HUES64 (cell line): ENCODE measurements around the gene NAB1.

Experiments
- H3K27ac ChIP-seq: 2 replicates; pipeline ENCODE4 v1.7.0; 2013; ENCODE audit warnings: low read depth, low read length, inconsistent platforms
- H3K27me3 ChIP-seq: 2 replicates; pipeline ENCODE4 v1.6.1; 2013; ENCODE audit warnings: mild to moderate bottlenecking, low read length; ENCODE audit not compliant: insufficient read depth
- H3K36me3 ChIP-seq: 2 replicates; pipeline ENCODE4 v1.6.1; 2013; ENCODE audit warnings: mild to moderate bottlenecking, low read length; ENCODE audit not compliant: insufficient read depth
- H3K4me1 ChIP-seq: 2 replicates; pipeline ENCODE4 v1.6.1; 2013; ENCODE audit warnings: mild to moderate bottlenecking, low read length, moderate library complexity; ENCODE audit not compliant: insufficient read depth
- H3K4me3 ChIP-seq: 2 replicates; pipeline ENCODE4 v1.5.1; 2013; ENCODE audit warnings: mild to moderate bottlenecking, low read length, moderate library complexity
- H3K9ac ChIP-seq: 2 replicates; pipeline ENCODE4 v1.6.1; 2013; ENCODE audit warnings: mild to moderate bottlenecking, low read depth, low read length
- H3K9me3 ChIP-seq: 2 replicates; pipeline ENCODE4 v1.6.1; 2013; ENCODE audit warnings: low read depth, low read length; ENCODE audit not compliant: insufficient read depth
- WGBS: fragments of 150-250, 120-280 bp; methylation state at CpG from one replicate; pipeline ENCODE4 v1.1.7; 2013; ENCODE audit warnings: missing lambda C conversion rate; 5-methylcytosine and 5-hydroxymethylcytosine counted together

NAB1 gene

DNA sequence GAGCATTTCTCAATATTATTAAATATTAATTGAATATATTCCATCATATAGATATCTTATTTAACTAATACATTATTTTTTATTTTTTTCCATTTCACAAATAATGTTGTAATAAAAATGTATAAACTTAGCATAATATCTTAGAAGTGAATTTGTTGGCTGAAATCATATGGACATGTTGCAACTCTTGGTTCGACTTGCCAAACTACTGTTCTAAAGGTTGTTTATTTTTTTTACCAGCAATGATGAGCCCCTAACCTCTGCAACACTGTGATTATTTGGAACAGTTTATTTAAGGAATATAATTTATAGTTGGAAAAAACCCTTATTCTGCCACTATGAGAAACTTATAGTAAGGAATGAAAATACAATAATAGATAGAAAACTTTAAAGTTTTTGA lies 8.8 kb upstream of the NAB1 start:
- Histone ChIP-seq H3K9me3 (no peaks in the 10 kb centered on the region), H3K4me3 (no peak overlapping the region), H3K27ac (no peak overlapping the region), H3K4me1 (peaks cover 5% of the 10 kb centered on the region; the same call in 1 of the 2 replicates), H3K27me3 (no peaks in the 10 kb centered on the region), H3K9ac (no peak overlapping the region), H3K36me3 (no peaks in the 10 kb centered on the region)
- WGBS = 100% methylated on average over 1 of the region's 1 CpG

- Histone ChIP-seq H3K4me1 (peaks cover 8% of the 10 kb centered on the region; the same call in 1 of the 2 replicates), H3K36me3 (no peaks in the 10 kb centered on the region), H3K9me3 (no peaks in the 10 kb centered on the region), H3K27me3 (0 out of 2 replicates have a peak, but pooled peaks cover under 1% of the 10 kb centered on the region), H3K4me3 (no peak overlapping the region), H3K27ac (no peak overlapping the region), H3K9ac (no peak overlapping the region)
- WGBS = 100% methylated on average over 2 of the region's 3 CpGs
Measured at GRCh38 chr2:190641469-190641868, 7.4 kb upstream of the NAB1 start.

DNA sequence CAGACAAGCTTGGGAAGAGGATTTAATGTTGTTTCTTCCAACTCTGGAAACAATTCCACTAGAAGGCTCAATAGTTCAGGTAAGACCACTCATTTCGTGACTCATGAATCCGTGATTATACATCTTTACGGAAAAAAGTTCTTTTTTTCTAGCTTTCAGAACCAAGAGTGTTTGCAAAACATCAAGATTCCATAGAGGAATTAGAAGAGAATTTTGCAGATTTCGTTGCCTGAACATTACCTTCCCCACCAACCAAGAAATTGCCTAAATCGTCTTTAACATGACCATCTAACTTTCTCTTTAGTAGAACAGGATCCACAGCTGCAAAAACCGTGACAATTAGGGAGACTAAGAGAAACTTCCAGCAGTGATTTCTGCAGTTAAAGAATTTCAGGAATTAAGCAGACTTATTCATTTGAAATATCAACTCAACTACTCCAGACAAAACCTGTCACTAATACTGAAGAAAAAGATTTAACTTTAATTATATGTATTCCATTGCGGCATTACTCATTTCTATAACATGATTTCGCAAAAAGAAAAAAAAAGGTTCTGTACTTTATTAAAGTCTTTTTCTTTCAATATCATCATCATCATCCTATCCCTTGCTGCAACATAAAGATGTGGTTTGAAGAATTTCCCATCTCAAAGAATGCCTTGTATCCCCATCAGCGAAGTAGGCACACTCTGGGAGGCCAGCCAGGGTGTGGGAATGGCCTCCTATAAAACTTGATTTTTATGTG lies 1.9 kb upstream of the NAB1 start:
- Histone ChIP-seq H3K9me3 (no peaks in the 10 kb centered on the region), H3K9ac (no peak overlapping the region), H3K4me3 (peak overlapping the region; percentile 2; the same call in 1 of the 2 replicates), H3K4me1 (peaks cover 22% of the 10 kb centered on the region), H3K27ac (no peak overlapping the region), H3K27me3 (peaks cover 36% of the 10 kb centered on the region), H3K36me3 (no peaks in the 10 kb centered on the region)
- WGBS = 68% methylated on average over 7 of the region's 9 CpGs

DNA sequence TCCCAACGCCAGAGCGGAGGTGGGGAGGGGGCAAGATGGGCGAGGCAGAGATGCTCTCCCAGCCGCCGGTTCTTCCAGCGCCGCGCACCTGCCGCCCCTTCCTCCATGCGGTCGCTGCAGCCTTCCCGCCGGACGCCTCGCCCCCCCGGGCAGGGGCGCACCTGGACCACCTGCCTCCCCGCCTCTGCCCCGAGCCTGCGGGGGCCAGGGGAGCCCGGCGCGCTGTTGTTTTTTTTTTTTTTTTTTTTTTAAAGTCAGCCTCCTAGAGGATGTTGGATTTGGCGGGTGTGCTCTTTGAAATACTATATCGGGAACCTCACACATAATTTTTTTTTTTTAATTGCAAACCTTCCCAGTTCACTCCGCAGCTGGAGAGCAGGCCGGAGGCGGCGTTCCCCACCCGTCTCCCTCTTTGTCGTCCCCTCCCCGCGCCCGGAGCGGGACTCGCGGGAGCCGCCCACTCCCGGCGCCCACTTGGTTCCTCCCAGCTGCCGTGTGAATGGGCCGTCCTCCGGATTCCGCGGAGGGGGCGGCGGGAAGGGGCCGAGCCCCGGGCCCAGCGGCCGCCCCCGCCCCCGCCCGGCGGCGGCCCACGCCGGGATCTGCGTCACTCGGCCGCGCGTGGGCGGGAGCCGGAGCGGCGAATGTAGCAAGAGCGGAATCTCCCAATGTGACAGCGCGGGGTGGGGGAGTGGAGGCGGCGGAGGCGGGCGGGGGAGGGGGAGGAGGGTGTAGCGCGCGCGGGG lies 421 bp upstream of the NAB1 start:
- Histone ChIP-seq H3K36me3 (no peaks in the 10 kb centered on the region), H3K9me3 (no peaks in the 10 kb centered on the region), H3K9ac (peak overlapping the region; percentile 75), H3K4me3 (peak overlapping the region; percentile 83), H3K27ac (no peak overlapping the region), H3K4me1 (peaks cover 22% of the 10 kb centered on the region), H3K27me3 (peaks cover 36% of the 10 kb centered on the region)
- under 1% methylated on average over 62 of the region's 78 CpGs for WGBS

GRCh38 chr2:190649798-190650390 lies 1.0 kb downstream of the NAB1 start:
- H3K9me3 ChIP-seq = no peaks in the 10 kb centered on the region
- peak overlapping the region; percentile 85 for H3K9ac ChIP-seq
- H3K27ac ChIP-seq = peak overlapping the region; percentile 57
- H3K4me1 ChIP-seq = peaks cover 22% of the 10 kb centered on the region
- peak overlapping the region; percentile 76 for H3K4me3 ChIP-seq
- H3K27me3 ChIP-seq = peaks cover 36% of the 10 kb centered on the region
- H3K36me3 ChIP-seq = no peaks in the 10 kb centered on the region
- WGBS = 3% methylated on average over 15 of the region's 15 CpGs

DNA sequence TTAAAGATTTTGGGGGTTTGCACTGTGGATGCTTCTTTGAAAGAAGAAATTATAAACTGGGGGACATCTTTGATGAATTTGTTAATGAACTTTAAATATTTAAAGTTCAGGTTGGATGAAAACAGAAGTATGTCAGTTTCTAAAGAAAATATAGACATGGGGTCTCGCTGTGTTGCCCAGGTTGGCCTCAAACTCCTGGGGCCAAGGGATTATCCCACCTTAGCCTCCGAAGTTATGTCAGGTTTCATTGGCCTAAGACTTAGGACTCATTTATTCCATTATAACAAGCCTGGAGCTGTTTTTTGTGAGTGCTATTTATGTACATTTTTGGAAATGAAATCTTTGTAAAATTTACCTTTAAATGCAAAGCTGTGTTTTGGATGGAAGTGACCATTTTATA lies 2.5 kb downstream of the NAB1 start:
- Histone ChIP-seq H3K9ac (no peak overlapping the region), H3K4me1 (peaks cover 18% of the 10 kb centered on the region)
- WGBS = 91% methylated on average over 2 of the region's 2 CpGs

GRCh38 chr2:190653231-190653630 lies 4.3 kb downstream of the NAB1 start:
- H3K9ac ChIP-seq = no peak overlapping the region

More for the DNA sequence above, 2.5 kb downstream of the NAB1 start:
- H3K36me3 ChIP-seq = no peaks in the 10 kb centered on the region
- H3K4me3 ChIP-seq = no peak overlapping the region
- no peak overlapping the region for H3K27ac ChIP-seq
- H3K9me3 ChIP-seq = no peaks in the 10 kb centered on the region
- H3K27me3 ChIP-seq = peaks cover 35% of the 10 kb centered on the region

GRCh38 chr2:190653931-190654330 lies 5.0 kb downstream of the NAB1 start:
- no peaks in the 10 kb centered on the region for H3K9me3 ChIP-seq
- no peak overlapping the region for H3K4me3 ChIP-seq
- no peak overlapping the region for H3K9ac ChIP-seq
- peaks cover 18% of the 10 kb centered on the region for H3K27me3 ChIP-seq
- no peak overlapping the region for H3K27ac ChIP-seq
- H3K36me3 ChIP-seq = no peaks in the 10 kb centered on the region
- H3K4me1 ChIP-seq = peaks cover 18% of the 10 kb centered on the region

More at GRCh38 chr2:190653231-190653630, 4.3 kb downstream of the NAB1 start:
- WGBS = 88% methylated on average over 1 of the region's 1 CpG
- Histone ChIP-seq H3K36me3 (no peaks in the 10 kb centered on the region), H3K4me1 (peaks cover 18% of the 10 kb centered on the region), H3K27me3 (peaks cover 18% of the 10 kb centered on the region), H3K27ac (no peak overlapping the region), H3K9me3 (no peaks in the 10 kb centered on the region), H3K4me3 (no peak overlapping the region)

GRCh38 chr2:190655113-190655512 lies 6.2 kb downstream of the NAB1 start:
- WGBS = 65% methylated on average over 1 of the region's 1 CpG

DNA sequence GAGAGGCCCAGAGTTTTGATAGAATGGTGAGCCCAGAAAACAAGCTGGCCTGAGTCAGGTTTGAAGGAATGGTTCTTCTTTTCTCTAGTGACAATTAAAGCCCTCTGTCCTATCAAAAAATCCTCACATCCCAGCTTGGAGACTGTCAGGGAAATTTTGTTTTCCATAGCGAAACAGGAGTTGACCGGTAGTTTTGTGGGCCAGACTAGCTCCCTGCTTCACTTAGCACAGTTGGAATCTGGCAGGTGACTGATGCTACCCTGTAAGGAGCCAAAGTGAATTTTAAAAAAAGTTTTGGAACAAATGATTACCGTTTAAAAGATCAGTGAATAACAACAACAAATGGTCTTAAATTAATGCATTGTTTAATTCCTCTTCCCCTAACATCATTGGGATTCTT lies 6.7 kb downstream of the NAB1 start:
- Histone ChIP-seq H3K27ac (no peak overlapping the region), H3K27me3 (peaks cover 9% of the 10 kb centered on the region), H3K4me1 (peaks cover 12% of the 10 kb centered on the region), H3K4me3 (no peak overlapping the region), H3K9ac (no peak overlapping the region), H3K36me3 (peaks cover 3% of the 10 kb centered on the region; the same call in 1 of the 2 replicates), H3K9me3 (no peaks in the 10 kb centered on the region)
- 99% methylated on average over 2 of the region's 3 CpGs for WGBS

More at GRCh38 chr2:190655113-190655512, 6.2 kb downstream of the NAB1 start:
- Histone ChIP-seq H3K36me3 (no peaks in the 10 kb centered on the region), H3K27me3 (peaks cover 14% of the 10 kb centered on the region), H3K9me3 (no peaks in the 10 kb centered on the region), H3K27ac (no peak overlapping the region), H3K4me1 (peaks cover 16% of the 10 kb centered on the region), H3K9ac (no peak overlapping the region), H3K4me3 (no peak overlapping the region)

GRCh38 chr2:190656301-190656700 lies 7.4 kb downstream of the NAB1 start:
- 100% methylated on average over 2 of the region's 2 CpGs for WGBS

More at GRCh38 chr2:190656301-190656700, 7.4 kb downstream of the NAB1 start:
- Histone ChIP-seq H3K4me1 (peaks cover 8% of the 10 kb centered on the region; the same call in 1 of the 2 replicates), H3K9me3 (no peaks in the 10 kb centered on the region), H3K27me3 (peaks cover 2% of the 10 kb centered on the region; the same call in 1 of the 2 replicates), H3K4me3 (no peak overlapping the region), H3K9ac (no peak overlapping the region), H3K27ac (no peak overlapping the region), H3K36me3 (peaks cover 5% of the 10 kb centered on the region; the same call in 1 of the 2 replicates)
